ENCODE data around the gene PIGBOS1.

DNA sequence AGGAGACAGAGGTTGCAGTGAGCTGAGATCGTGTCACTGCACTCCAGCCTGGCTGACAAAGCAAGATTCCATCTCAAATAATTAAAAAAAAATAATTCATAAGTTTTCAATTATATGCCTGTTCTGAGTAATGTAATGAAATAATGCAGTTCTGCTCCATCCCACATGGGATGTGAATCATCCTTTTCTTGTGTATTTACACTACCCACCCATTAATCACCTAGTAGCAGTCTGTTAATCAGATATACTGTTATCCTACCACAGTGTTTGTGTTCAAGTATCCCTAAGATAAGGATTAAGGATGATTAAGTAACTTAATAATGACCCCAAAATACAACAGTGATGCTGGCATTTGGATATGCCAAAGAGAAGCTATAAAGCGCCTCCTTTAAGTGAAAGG, 38.9 kb upstream of the PIGBOS1 start:
- TF ChIP-seq, protein P1, sequence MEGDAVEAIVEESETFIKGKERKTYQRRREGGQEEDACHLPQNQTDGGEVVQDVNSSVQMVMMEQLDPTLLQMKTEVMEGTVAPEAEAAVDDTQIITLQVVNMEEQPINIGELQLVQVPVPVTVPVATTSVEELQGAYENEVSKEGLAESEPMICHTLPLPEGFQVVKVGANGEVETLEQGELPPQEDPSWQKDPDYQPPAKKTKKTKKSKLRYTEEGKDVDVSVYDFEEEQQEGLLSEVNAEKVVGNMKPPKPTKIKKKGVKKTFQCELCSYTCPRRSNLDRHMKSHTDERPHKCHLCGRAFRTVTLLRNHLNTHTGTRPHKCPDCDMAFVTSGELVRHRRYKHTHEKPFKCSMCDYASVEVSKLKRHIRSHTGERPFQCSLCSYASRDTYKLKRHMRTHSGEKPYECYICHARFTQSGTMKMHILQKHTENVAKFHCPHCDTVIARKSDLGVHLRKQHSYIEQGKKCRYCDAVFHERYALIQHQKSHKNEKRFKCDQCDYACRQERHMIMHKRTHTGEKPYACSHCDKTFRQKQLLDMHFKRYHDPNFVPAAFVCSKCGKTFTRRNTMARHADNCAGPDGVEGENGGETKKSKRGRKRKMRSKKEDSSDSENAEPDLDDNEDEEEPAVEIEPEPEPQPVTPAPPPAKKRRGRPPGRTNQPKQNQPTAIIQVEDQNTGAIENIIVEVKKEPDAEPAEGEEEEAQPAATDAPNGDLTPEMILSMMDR (IDR thresholded peaks at IDR 0.05), result no peak
- TF ChIP-seq POLR2A (IDR thresholded peaks at IDR 0.05), result no peak
- TF ChIP-seq POLR2AphosphoS5 (IDR thresholded peaks at IDR 0.05; ENCODE audit: insufficient read depth in 1 of 2, low read depth in 1 of 2), result no peak
